HG03558 (cell line): Measurements from ENCODE around the gene CHST10.
"Not testable (repeated sequence)": the region's sequence is repeated elsewhere in the genome, so short reads cannot be mapped to it uniquely, and the experiment has no call there.

ENCODE experiments used
- ATAC-seq: cut with Tn5 transposase; IDR thresholded peaks from one replicate; pipeline ENCODE4 v1.9.1; 2021; ENCODE audit warnings: moderate number of reproducible peaks; ENCODE audit not compliant: unreplicated experiment; ENCODE audit errors: extremely low read depth

The CHST10 gene

GRCh38 chr2:100395532-100396350 lies 21.7 kb downstream of the CHST10 start:
- no peak for ATAC-seq

DNA sequence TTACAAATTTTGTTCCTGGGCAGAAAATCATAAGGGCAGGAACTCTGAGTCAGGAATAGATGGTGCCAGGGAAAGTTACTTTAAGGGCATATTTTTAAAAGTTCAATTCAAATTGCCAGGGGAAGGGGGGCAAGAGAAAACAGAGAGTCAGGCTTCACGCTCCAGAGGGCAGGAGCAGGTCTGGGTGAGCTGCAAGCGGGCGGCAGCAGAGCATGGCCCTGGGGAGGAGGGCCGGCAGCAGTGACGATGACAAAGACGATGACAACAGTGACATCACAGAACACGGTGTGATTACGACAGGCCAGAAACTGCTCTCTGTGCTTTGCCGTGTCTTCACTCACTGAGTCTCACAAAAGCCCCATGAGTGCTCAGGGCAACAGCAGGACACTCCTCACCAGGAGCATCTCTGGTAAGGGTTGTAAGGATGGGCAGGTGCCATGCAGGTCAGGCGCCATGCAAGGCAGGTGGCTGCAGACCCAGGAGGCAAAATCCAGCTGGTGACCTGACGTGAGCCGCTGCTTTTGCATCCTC lies 23.3 kb downstream of the CHST10 start:
- no peak for ATAC-seq

- no peak for ATAC-seq
Measured at GRCh38 chr2:100393362-100393761, 24.1 kb downstream of the CHST10 start.

DNA sequence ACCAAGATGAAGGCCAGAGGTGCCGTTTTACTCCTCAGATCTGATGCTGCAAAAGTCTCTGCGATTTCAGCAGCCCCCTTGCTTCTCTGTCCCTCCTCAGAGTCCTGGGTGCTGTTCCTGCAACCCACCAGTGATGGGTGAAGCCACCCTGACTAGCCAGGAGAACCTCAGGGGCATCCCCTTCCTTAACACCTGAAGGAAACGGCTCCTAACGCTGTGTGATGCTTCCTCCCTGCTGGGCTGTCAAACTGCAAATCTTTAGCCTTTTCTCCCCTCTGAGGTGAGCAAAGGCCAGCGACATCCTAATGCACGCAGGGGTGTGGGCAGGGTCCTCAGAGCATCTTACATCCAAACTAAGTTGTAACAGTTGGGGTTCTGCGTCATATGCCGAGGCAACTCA lies 24.8 kb downstream of the CHST10 start:
- no peak for ATAC-seq

- ATAC-seq, result no peak
Measured at GRCh38 chr2:100391735-100392515, 25.5 kb downstream of the CHST10 start.

GRCh38 chr2:100390001-100390940 lies 27.2 kb downstream of the CHST10 start:
- no peak for ATAC-seq

- no peak for ATAC-seq
Measured at GRCh38 chr2:100388703-100389102, 28.8 kb downstream of the CHST10 start.

- ATAC-seq, result no peak
Measured at GRCh38 chr2:100383954-100384353, 33.5 kb downstream of the CHST10 start.

- no peak for ATAC-seq
Measured at GRCh38 chr2:100383306-100383705, 34.2 kb downstream of the CHST10 start.

GRCh38 chr2:100381240-100381639 lies 36.2 kb downstream of the CHST10 start:
- ATAC-seq, result no peak

DNA sequence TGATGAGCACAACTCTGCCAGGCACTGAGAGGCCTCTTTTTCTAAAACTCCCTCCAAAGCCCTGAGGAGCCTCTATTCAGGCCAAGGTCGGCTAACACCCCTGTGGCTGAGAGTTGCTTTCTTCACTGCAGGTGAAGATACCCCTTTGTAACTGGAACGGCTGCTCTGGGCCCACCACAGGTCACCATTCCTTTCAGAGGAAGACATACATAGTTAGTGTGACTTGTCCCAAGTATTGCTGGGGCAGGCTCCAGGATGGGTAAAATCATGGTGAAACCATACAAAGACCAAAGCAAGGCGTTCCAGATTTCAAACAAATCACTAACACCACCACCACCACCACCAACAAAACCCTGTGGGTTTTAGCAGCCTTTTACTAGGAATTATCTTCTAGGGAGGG lies 36.8 kb downstream of the CHST10 start:
- ATAC-seq, result no peak

GRCh38 chr2:100376836-100377235 lies 40.6 kb downstream of the CHST10 start:
- ATAC-seq, result no peak

GRCh38 chr2:100367163-100367562 lies 50.3 kb downstream of the CHST10 start:
- ATAC-seq, result no peak

DNA sequence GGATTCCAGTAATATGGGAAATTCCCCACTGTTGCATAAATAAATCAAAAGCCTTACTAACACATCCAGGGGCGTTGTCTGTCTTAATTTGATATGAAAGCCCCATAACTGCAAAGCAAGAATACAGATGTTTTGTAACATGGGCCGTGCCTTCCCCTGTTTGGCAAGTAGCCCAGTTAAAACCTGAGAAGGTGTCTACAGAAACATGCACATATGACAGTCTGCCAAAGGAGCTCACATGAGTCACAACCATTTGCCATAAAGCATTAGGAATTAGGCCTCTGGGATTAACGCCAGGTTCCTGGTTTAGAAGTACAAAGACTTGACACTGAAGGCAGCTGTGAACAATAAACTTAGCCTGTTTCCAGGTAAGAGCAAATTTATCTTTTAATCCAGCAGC lies 52.0 kb downstream of the CHST10 start:
- no peak for ATAC-seq

GRCh38 chr2:100362269-100362668 lies 55.2 kb downstream of the CHST10 start:
- not testable (repeated sequence) for ATAC-seq

- ATAC-seq, result no peak
Measured at GRCh38 chr2:100359576-100359975, 57.9 kb downstream of the CHST10 start.

- ATAC-seq, result no peak
Measured at GRCh38 chr2:100358554-100358953, 58.9 kb downstream of the CHST10 start.

DNA sequence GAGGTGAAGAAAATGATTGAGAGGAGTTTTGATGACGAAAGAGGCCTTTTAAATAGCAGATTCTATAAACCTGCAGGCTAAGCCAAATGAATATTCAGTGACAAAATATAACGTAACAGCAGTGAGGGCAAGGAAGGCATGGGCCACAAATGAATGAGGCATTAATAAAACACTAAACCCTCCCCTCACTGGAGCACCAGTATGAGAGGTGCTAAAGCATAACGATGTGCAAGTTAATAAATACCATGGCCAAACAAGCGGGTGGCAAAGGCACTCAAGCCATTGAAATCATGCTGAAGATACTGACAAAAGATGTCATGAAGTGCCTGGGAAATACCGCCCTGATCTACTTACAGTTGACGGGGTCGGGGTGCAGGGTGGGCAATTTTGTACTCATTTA lies 64.9 kb downstream of the CHST10 start:
- ATAC-seq, result no peak

DNA sequence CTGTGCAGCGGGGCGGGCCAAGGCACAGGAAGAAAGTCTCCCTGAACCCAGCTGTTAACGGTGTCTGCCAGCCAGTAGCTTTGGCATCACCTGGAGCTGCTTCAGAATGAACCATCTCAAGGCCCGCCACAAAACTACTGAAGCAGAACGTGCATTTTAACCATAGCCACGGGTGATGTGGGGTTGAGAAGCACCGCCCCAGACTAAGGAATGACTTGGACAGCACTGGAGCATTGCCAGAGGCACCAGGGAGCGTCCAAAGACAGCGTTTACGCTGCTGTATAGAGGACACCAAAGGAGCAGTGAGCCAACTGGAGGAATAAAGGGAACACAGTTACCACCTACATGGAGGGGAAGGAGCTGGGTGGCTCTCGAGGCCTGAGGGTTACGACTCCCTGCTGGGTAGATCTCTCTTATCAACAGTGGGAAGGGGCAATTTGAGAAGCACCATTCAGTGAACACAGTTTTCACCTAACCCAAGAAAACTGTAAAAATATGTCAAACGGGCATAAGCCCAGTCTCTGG lies 66.7 kb downstream of the CHST10 start:
- no peak for ATAC-seq

DNA sequence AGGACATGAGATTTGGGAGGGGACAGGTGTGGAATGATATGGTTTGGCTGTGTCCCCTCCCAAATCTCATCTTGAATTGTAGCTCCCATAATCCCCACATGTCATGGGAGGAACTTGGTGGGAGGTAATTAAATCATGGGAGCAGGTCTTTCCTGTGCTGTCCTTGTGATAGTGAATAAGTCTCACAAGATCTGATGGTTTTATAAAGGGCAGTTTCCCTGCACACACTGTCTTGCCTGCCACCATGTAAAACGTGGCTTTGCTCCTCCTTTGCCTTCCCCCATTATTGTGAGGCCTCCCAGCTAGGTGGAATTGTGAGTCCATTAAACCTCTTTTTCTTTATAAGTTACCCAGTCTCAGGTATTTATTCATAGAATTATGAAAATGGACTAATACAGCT lies 72.3 kb downstream of the CHST10 start:
- not testable (repeated sequence) for ATAC-seq
